HepG2 (cell line): ENCODE measurements around the gene CRYM. TPM values are rescaled to one million over a fixed set of nuclear protein-coding genes. Genes with fewer than 3 reads are reported as not detected.

Source experiments
- ATAC-seq: fragments of 200-7000 bp; cut with Tn5 transposase; 3 replicates; pipeline ENCODE4 v1.9.1; 2020; ENCODE audit warnings: mild to moderate bottlenecking, moderate library complexity
- BruUV-seq: library from RNA; stranded (reverse); fragments of 400-500 nt; replicated peaks from 2 replicates; lab custom pipeline; 2021; lab: Mats Ljungman, UMichigan
- CTCF ChIA-PET: fragments of 300-600 bp; formaldehyde crosslinking; extraction: SDS; loops from one replicate; lab custom pipeline; 2021; ENCODE audit warnings: low total read pairs, inconsistent platforms, low intra/inter-chr PET ratio; lab: Yijun Ruan, JAX
- POLR2A ChIA-PET: fragments of 350-600 bp; sonication (Branson Sonifier 250); formaldehyde crosslinking; loops from one replicate; lab custom pipeline; 2020; ENCODE audit warnings: antibody characterized with exemption, inconsistent platforms; lab: Yijun Ruan, JAX
- DNase-seq: peaks from one replicate; pipeline ENCODE4 v3.0.0-alpha.2; 2015; ENCODE audit warnings: low spot score
- FAIRE-seq: peaks from 3 replicates; lab custom pipeline; 2011; peaks lifted over from hg19 to GRCh38; lab: Jason Lieb, UNC
- H2AFZ ChIP-seq: one replicate; pipeline ENCODE4 v1.6.1; 2011; ENCODE audit warnings: low read length, inconsistent platforms
- H3K27ac ChIP-seq: fragments of 300-600 bp; 3 replicates; pipeline ENCODE4 v1.8.0; 2011; ENCODE audit warnings: mixed run types, mild to moderate bottlenecking, mixed read lengths, low read length, inconsistent platforms; ENCODE audit not compliant: insufficient read depth; ENCODE audit errors: extremely low read length
- H3K27me3 ChIP-seq, 2 experiments: fragments of 200-600 bp in 1 of 2; 2 replicates in 1 of 2; 3 replicates in 1 of 2; pipeline versions ENCODE4 v1.6.0 to v1.8.0; 2011; ENCODE audit warnings: low read length in 2 of 2, mild to moderate bottlenecking in 2 of 2, moderate library complexity in 2 of 2, inconsistent platforms in 1 of 2; ENCODE audit not compliant: insufficient read depth in 2 of 2, control insufficient read depth in 1 of 2
- H3K36me3 ChIP-seq, 2 experiments: fragments of 200-600 bp in 1 of 2; replicated peaks in 1 of 2; 2 replicates in 1 of 2; 3 replicates in 1 of 2; pipeline versions ENCODE4 v1.5.1 to v1.8.0; 2011; ENCODE audit warnings: low read length in 2 of 2, inconsistent platforms in 1 of 2; ENCODE audit not compliant: insufficient read depth in 2 of 2, control insufficient read depth in 1 of 2
- H3K4me1 ChIP-seq: 2 replicates; pipeline ENCODE4 v1.5.1; 2012; ENCODE audit warnings: low read length, inconsistent platforms; ENCODE audit not compliant: insufficient read depth
- H3K4me2 ChIP-seq: 2 replicates; pipeline ENCODE4 v1.6.0; 2011; ENCODE audit warnings: low read depth, low read length, inconsistent platforms
- H3K4me3 ChIP-seq, 3 experiments: fragments of 200-600 bp in 1 of 3; sonication (generic), shearing (Covaris generic) in 1 of 3; replicated peaks in 1 of 3; 2 replicates each; pipeline ENCODE4 v1.5.1; 2011 to 2016; ENCODE audit warnings: low read length in 3 of 3, inconsistent platforms in 2 of 3, low read depth in 2 of 3, mild to moderate bottlenecking in 2 of 3, control low read depth in 1 of 3, mixed read lengths in 1 of 3; ENCODE audit not compliant: insufficient read depth in 1 of 3
- H3K79me2 ChIP-seq: one replicate; pipeline ENCODE4 v1.6.1; 2011; ENCODE audit warnings: low read length, inconsistent platforms; ENCODE audit not compliant: insufficient read depth
- H3K9ac ChIP-seq: 2 replicates; pipeline ENCODE4 v1.6.0; 2011; ENCODE audit warnings: mild to moderate bottlenecking, low read depth, low read length, inconsistent platforms; ENCODE audit not compliant: insufficient read depth
- H3K9me3 ChIP-seq: 2 replicates; pipeline ENCODE4 v1.5.1; 2012; ENCODE audit warnings: mild to moderate bottlenecking, low read length
- H4K20me1 ChIP-seq: 2 replicates; pipeline ENCODE4 v1.6.0; 2011; ENCODE audit warnings: inconsistent platforms, mild to moderate bottlenecking, low read length, moderate library complexity; ENCODE audit not compliant: insufficient read depth
- FOXP4 ChIP-seq: sonication (generic); formaldehyde crosslinking; IDR thresholded peaks from 2 replicates; pipeline ENCODE4 v1.4.0; 2020; ENCODE audit warnings: missing genetic modification reagents
- HNRNPK ChIP-seq: fragments of 200-400 bp; formaldehyde crosslinking; IDR thresholded peaks from 2 replicates; pipeline ENCODE4 v1.6.1; 2018; ENCODE audit warnings: low read length, low read depth, moderate library complexity, mild to moderate bottlenecking; ENCODE audit not compliant: poor library complexity, severe bottlenecking
- IKZF1 ChIP-seq: fragments of 450-650 bp; IDR thresholded peaks from 2 replicates; pipeline ENCODE4 v1.7.1; 2016
- LCORL ChIP-seq, 2 experiments: fragments of 450-650 bp in 1 of 2; sonication (generic) in 1 of 2; formaldehyde crosslinking in 1 of 2; IDR thresholded peaks; 2 replicates each; pipeline versions ENCODE4 v1.5.0 to v1.6.1; 2017 to 2020; ENCODE audit warnings: antibody characterized with exemption in 1 of 2, missing genetic modification reagents in 1 of 2
- NAIF1 ChIP-seq: sonication (generic); formaldehyde crosslinking; IDR thresholded peaks from 2 replicates; pipeline ENCODE4 v1.5.0; 2020; ENCODE audit warnings: mild to moderate bottlenecking, missing genetic modification reagents, borderline replicate concordance
- NCOA1 ChIP-seq: sonication (generic); formaldehyde crosslinking; IDR thresholded peaks from 2 replicates; pipeline ENCODE4 v1.9.0; 2021; ENCODE audit warnings: missing genetic modification reagents
- NR2F6 ChIP-seq, 2 experiments: IDR thresholded peaks; 2 replicates each; pipeline ENCODE4 v1.6.1; 2016; ENCODE audit warnings: antibody characterized with exemption in 1 of 2, mild to moderate bottlenecking in 1 of 2
- REXO4 ChIP-seq: sonication (generic); formaldehyde crosslinking; IDR thresholded peaks from 2 replicates; pipeline ENCODE4 v1.8.0; 2022; ENCODE audit warnings: missing genetic modification reagents, mild to moderate bottlenecking, borderline replicate concordance
- RFX3 ChIP-seq: IDR thresholded peaks from 2 replicates; pipeline ENCODE4 v1.6.1; 2016; ENCODE audit warnings: missing biosample characterization, missing genetic modification reagents
- SMC3 ChIP-seq: IDR thresholded peaks from 2 replicates; pipeline ENCODE4 v1.6.1; 2011; ENCODE audit warnings: low read length, improper control_type of control experiment
- STAG1 ChIP-seq: sonication (generic); formaldehyde crosslinking; IDR thresholded peaks from 2 replicates; pipeline ENCODE4 v1.4.0; 2020; ENCODE audit warnings: missing genetic modification reagents
- SUZ12 ChIP-seq: fragments of 150-350 bp; IDR thresholded peaks from 2 replicates; pipeline ENCODE4 v1.6.1; 2014; ENCODE audit warnings: low read depth, low read length
- YEATS4 ChIP-seq: sonication (generic); formaldehyde crosslinking; IDR thresholded peaks from 2 replicates; pipeline ENCODE4 v1.4.0; 2020; ENCODE audit warnings: missing genetic modification reagents, borderline replicate concordance
- ZNF431 ChIP-seq: sonication (generic); formaldehyde crosslinking; IDR thresholded peaks from 2 replicates; pipeline ENCODE4 v1.9.0; 2022; ENCODE audit warnings: missing genetic modification reagents, low read depth, mild to moderate bottlenecking, borderline replicate concordance
- ZNF841 ChIP-seq: sonication (generic); formaldehyde crosslinking; IDR thresholded peaks from 2 replicates; pipeline ENCODE4 v1.8.1; 2023; ENCODE audit warnings: missing genetic modification reagents, borderline replicate concordance
- WGBS: methylation state at CpG from one replicate; pipeline ENCODE4 v1.1.6; 2017; ENCODE audit warnings: low lambda C conversion rate; 5-methylcytosine and 5-hydroxymethylcytosine counted together
- in situ Hi-C: cut with HindIII; loops from 2 replicates; pipeline ENCODE4 v1.10.0; 2017; ENCODE audit warnings: low pct_unique_long_range_greater_than_20kb; ENCODE audit not compliant: extremely low pct_ligation_motif_present
- intact Hi-C: fragments of 100-400 bp; cut with micrococcal nuclease; formaldehyde crosslinking; loops from one replicate; pipeline ENCODE4 v1.10.0; 2022; ENCODE audit not compliant: unreplicated experiment
- polyA plus RNA-seq, 8 experiments: library from polyadenylated mRNA; depleted of rRNA in 3 of 8; stranded (reverse) in 7 of 8; unstranded in 1 of 8; fragments of >200 nt; fragmentation: Illumina TruSeq in 4 of 8; extraction: Trizol in 4 of 8; gene quantifications; 2 replicates each; pipeline versions ENCODE4 v1.2.1 to v1.2.3, GENCODE V29; 2011 to 2016; ENCODE audit warnings: low read depth in 4 of 8, missing spikeins in 1 of 8, mixed read lengths in 1 of 8; ENCODE audit not compliant: insufficient read depth in 1 of 8
- total RNA-seq, 5 experiments: library from RNA; depleted of rRNA; stranded (reverse); fragments of >200 nt; fragmentation: Illumina TruSeq; extraction: Trizol; gene quantifications; 2 replicates each; pipeline ENCODE4 v1.2.3, GENCODE V29; 2016; ENCODE audit warnings: low read depth in 1 of 5
- TF ChIP-seq, protein P1 (sequence below): sonication (generic); formaldehyde crosslinking; IDR thresholded peaks from 2 replicates; pipeline ENCODE4 v1.9.0; 2022; ENCODE audit warnings: missing genetic modification reagents, mild to moderate bottlenecking, borderline replicate concordance

The CRYM gene
- total and polyA plus RNA-seq, 2 of the 13 experiments (the other 11 are each of a cell fraction or from before 2014, with no cell fraction given) = 1.9 to 2.2 TPM

DNA sequence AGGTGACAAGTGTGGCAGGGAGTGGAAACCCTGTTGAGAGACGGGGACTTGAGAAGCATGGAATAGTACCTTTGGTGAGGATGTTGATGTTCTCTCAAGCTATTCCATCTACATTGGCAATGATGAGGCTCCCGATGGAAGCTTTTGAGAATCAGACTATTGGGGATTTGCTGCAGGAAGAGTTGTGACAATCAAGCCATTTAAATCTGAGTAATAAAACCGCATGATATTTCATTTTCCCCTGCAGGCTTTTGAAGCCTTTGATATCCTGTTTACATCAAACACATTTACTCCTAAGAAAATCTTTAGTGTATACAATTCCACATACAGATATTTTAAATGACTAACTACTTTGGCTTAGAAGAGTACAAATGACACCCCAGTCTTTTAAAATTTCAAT is 49.0 kb upstream of the CRYM start:
- Histone ChIP-seq H3K27ac (no peak overlapping the region), H3K4me1 (peaks cover 22% of the 10 kb centered on the region), H3K4me2 (no peak overlapping the region), H3K36me3 (no peaks in the 10 kb centered on the region), H2AFZ (no peak overlapping the region)
- FAIRE-seq = no peak
- DNase-seq = no peak
- TF ChIP-seq LCORL (IDR thresholded peaks at IDR 0.05) = no peak
- TF ChIP-seq LCORL (CRISPR knock-in tag; IDR thresholded peaks at IDR 0.05) = no peak
- TF ChIP-seq, protein P1, sequence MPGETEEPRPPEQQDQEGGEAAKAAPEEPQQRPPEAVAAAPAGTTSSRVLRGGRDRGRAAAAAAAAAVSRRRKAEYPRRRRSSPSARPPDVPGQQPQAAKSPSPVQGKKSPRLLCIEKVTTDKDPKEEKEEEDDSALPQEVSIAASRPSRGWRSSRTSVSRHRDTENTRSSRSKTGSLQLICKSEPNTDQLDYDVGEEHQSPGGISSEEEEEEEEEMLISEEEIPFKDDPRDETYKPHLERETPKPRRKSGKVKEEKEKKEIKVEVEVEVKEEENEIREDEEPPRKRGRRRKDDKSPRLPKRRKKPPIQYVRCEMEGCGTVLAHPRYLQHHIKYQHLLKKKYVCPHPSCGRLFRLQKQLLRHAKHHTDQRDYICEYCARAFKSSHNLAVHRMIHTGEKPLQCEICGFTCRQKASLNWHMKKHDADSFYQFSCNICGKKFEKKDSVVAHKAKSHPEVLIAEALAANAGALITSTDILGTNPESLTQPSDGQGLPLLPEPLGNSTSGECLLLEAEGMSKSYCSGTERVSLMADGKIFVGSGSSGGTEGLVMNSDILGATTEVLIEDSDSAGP (CRISPR knock-in tag) = no peak
- TF ChIP-seq SMC3 = no peak
- TF ChIP-seq REXO4 (CRISPR knock-in tag) = no peak
- no peak for TF ChIP-seq NAIF1 (CRISPR knock-in tag)
- TF ChIP-seq NCOA1 (CRISPR knock-in tag) = no peak
- TF ChIP-seq STAG1 = no peak
- TF ChIP-seq ZNF431 (CRISPR knock-in tag) = no peak
- TF ChIP-seq ZNF841 (CRISPR knock-in tag) = no peak
- no peak for TF ChIP-seq IKZF1
- no peak for TF ChIP-seq SUZ12
- no peak for TF ChIP-seq HNRNPK
- TF ChIP-seq NR2F6 (IDR thresholded peaks at IDR 0.05) = no peak
- no peak for TF ChIP-seq NR2F6 (CRISPR knock-in tag; IDR thresholded peaks at IDR 0.05)
- no peak for TF ChIP-seq RFX3 (CRISPR knock-in tag)
- no peak for TF ChIP-seq YEATS4 (CRISPR knock-in tag)
- TF ChIP-seq FOXP4 (CRISPR knock-in tag) = no peak
- TF ChIP-seq, all 625 proteins: peak for 0
- no peak for ATAC-seq
- Histone ChIP-seq H3K9me3 (no peaks in the 10 kb centered on the region), H3K79me2 (no peaks in the 10 kb centered on the region), H3K4me3 (no peak overlapping the region), H3K9ac (no peak overlapping the region), H4K20me1 (no peaks in the 10 kb centered on the region), H3K27me3 (no peaks in the 10 kb centered on the region)
- POLR2A ChIA-PET = no interaction called here
- in situ Hi-C loops = no loop called here
- CTCF ChIA-PET = no interaction called here
- no TSS peak for BruUV-seq
- 76% methylated on average over 3 of the region's 3 CpGs for WGBS
- intact Hi-C loops = no loop called here
